ENCODE measurements around the gene CAMTA1. TPM values are rescaled to one million over a fixed set of nuclear protein-coding genes. Genes with fewer than 3 reads are reported as not detected.

The CAMTA1 gene
- total and polyA plus RNA-seq, 2 donors: 53.3 to 115 TPM

- Histone ChIP-seq H3K4me3 (ENCODE audit: low read depth, low read length) (no peak overlapping the region), H3K4me1 (ENCODE audit: insufficient read depth) (no peaks in the 10 kb centered on the region), H3K27ac (ENCODE audit: low read depth) (no peak overlapping the region), H3K36me3 (ENCODE audit: insufficient read depth) (no peaks in the 10 kb centered on the region)
- no peak for DNase-seq (ENCODE audit: extremely low spot score)
- 92% methylated on average over 14 of the region's 14 CpGs for WGBS
Measured at GRCh38 chr1:7505094-7505770, 720.0 kb downstream of the CAMTA1 start.

- WGBS: 83% methylated on average over 16 of the region's 16 CpGs
- H3K4me3 ChIP-seq (ENCODE audit: low read depth, low read length): no peak overlapping the region
- DNase-seq (ENCODE audit: extremely low spot score): no peak
- H3K27ac ChIP-seq (ENCODE audit: low read depth): no peak overlapping the region
- H3K4me1 ChIP-seq (ENCODE audit: insufficient read depth): no peaks in the 10 kb centered on the region
- H3K36me3 ChIP-seq (ENCODE audit: insufficient read depth): no peaks in the 10 kb centered on the region
Measured at GRCh38 chr1:7505771-7506453, 720.7 kb downstream of the CAMTA1 start.

- no peaks in the 10 kb centered on the region for H3K4me1 ChIP-seq (ENCODE audit: insufficient read depth)
- H3K4me3 ChIP-seq (ENCODE audit: low read depth, low read length): no peak overlapping the region
- no peaks in the 10 kb centered on the region for H3K36me3 ChIP-seq (ENCODE audit: insufficient read depth)
- no peak overlapping the region for H3K27ac ChIP-seq (ENCODE audit: low read depth)
- WGBS: 96% methylated on average over 10 of the region's 10 CpGs
- DNase-seq (ENCODE audit: extremely low spot score): no peak
Measured at GRCh38 chr1:7506454-7507284, 721.4 kb downstream of the CAMTA1 start.

GRCh38 chr1:7507285-7508019 lies 722.2 kb downstream of the CAMTA1 start:
- Histone ChIP-seq H3K27ac (ENCODE audit: low read depth) (no peak overlapping the region), H3K36me3 (ENCODE audit: insufficient read depth) (no peaks in the 10 kb centered on the region), H3K4me1 (ENCODE audit: insufficient read depth) (no peaks in the 10 kb centered on the region), H3K4me3 (ENCODE audit: low read depth, low read length) (no peak overlapping the region)
- DNase-seq (ENCODE audit: extremely low spot score): no peak
- WGBS: 86% methylated on average over 21 of the region's 21 CpGs

DNA sequence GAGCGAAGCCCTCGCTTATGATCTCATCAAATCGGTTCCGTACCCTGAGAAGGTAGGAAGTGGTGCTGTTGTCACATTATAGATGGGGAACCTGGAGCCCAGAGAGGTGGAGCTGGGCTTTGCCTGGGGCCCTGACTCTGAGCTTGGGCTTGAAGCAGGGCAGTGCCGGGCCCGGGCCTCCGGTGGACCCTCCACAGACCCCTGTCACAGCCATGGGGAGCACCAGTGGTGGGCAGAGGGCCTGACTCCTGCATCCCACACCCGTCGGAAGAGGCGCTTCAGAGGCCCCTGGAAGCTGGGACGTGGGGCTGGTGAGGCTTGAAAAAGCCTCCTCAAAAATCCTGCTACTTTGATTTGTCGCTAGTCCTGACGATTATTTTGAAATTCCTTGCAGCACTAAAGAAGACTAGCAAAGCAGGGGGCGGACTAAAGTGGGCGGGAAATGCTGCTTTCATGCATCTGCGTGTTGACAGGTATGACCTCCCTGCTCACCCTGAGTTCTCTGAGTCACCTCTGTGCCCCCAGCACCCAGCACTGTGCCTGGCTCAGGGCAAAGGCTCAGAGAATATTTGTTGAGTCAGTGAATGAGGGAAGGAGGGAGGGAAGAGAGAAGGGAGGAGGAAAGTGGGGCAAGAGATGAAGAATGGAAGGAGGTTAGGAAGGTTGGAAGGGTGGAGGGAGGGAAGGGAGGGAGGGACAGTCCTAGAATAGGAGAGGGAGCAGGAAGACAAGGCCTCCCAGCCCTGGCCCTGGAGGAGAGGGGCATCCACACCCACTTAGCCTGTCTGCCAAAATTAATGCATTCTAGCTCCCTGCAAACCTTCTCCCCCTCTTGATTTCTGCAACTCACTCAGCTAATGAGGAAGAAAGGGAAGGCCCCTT lies 723.0 kb downstream of the CAMTA1 start:
- WGBS: 89% methylated on average over 16 of the region's 16 CpGs
- H3K36me3 ChIP-seq (ENCODE audit: insufficient read depth): no peaks in the 10 kb centered on the region
- DNase-seq (ENCODE audit: extremely low spot score): no peak
- no peak overlapping the region for H3K27ac ChIP-seq (ENCODE audit: low read depth)
- H3K4me1 ChIP-seq (ENCODE audit: insufficient read depth): no peaks in the 10 kb centered on the region
- no peak overlapping the region for H3K4me3 ChIP-seq (ENCODE audit: low read depth, low read length)

GRCh38 chr1:7508934-7509519 lies 723.8 kb downstream of the CAMTA1 start:
- H3K27ac ChIP-seq (ENCODE audit: low read depth): no peak overlapping the region
- 29% methylated on average over 11 of the region's 11 CpGs for WGBS
- no peaks in the 10 kb centered on the region for H3K36me3 ChIP-seq (ENCODE audit: insufficient read depth)
- H3K4me1 ChIP-seq (ENCODE audit: insufficient read depth): no peaks in the 10 kb centered on the region
- no peak overlapping the region for H3K4me3 ChIP-seq (ENCODE audit: low read depth, low read length)
- DNase-seq (ENCODE audit: extremely low spot score): peak; percentile 33

DNA sequence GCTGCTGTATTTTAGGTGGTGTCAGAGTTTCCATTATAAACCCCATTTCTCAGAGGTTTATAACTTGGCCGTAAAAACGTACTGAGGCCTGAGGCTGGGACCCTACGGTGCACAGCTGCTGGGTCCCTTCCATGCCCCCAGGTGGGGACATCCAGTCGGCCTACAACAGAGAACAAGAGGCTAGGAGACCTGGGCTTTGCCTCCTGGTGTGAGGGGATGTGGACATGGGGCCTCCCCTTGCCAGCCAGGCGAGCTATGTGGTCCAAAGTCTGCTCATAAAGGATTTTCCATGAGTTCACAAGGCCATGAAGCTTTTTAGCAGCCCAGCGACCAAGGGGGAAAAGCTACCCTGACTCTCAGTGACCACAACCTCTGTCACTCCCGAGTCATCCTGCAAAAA lies 724.3 kb downstream of the CAMTA1 start:
- H3K27ac ChIP-seq (ENCODE audit: low read depth): no peak overlapping the region
- no peak overlapping the region for H3K4me3 ChIP-seq (ENCODE audit: low read depth, low read length)
- no peak for DNase-seq (ENCODE audit: extremely low spot score)
- H3K36me3 ChIP-seq (ENCODE audit: insufficient read depth): no peaks in the 10 kb centered on the region
- no peaks in the 10 kb centered on the region for H3K4me1 ChIP-seq (ENCODE audit: insufficient read depth)
- WGBS: 51% methylated on average over 7 of the region's 7 CpGs

- no peaks in the 10 kb centered on the region for H3K36me3 ChIP-seq (ENCODE audit: insufficient read depth)
- DNase-seq (ENCODE audit: extremely low spot score): no peak
- H3K4me3 ChIP-seq (ENCODE audit: low read depth, low read length): no peak overlapping the region
- 95% methylated on average over 7 of the region's 7 CpGs for WGBS
- H3K4me1 ChIP-seq (ENCODE audit: insufficient read depth): no peaks in the 10 kb centered on the region
- no peak overlapping the region for H3K27ac ChIP-seq (ENCODE audit: low read depth)
Measured at GRCh38 chr1:7510389-7510931, 725.2 kb downstream of the CAMTA1 start.

DNA sequence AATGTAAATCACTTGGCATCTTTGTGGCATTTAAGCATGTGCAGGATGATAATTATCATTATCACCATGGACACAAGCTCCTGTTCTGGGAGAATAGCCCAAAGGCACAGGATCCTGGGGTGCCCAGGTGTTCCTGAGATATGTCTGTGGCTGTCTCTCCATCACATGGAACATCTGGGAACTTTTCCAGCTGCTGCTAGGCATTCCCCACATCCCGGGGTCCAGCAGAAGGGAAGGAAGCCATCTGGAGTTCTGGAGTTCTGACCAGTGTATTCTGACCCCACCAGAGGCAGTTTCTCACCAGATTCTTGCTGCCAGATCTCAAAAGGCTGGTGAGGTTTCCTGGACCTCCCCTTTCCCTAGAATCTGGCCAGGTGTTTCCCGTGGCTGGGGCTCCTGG lies 726.1 kb downstream of the CAMTA1 start:
- no peaks in the 10 kb centered on the region for H3K4me1 ChIP-seq (ENCODE audit: insufficient read depth)
- no peak for DNase-seq (ENCODE audit: extremely low spot score)
- 42% methylated on average over 2 of the region's 2 CpGs for WGBS
- no peaks in the 10 kb centered on the region for H3K36me3 ChIP-seq (ENCODE audit: insufficient read depth)
- no peak overlapping the region for H3K4me3 ChIP-seq (ENCODE audit: low read depth, low read length)
- no peak overlapping the region for H3K27ac ChIP-seq (ENCODE audit: low read depth)

DNA sequence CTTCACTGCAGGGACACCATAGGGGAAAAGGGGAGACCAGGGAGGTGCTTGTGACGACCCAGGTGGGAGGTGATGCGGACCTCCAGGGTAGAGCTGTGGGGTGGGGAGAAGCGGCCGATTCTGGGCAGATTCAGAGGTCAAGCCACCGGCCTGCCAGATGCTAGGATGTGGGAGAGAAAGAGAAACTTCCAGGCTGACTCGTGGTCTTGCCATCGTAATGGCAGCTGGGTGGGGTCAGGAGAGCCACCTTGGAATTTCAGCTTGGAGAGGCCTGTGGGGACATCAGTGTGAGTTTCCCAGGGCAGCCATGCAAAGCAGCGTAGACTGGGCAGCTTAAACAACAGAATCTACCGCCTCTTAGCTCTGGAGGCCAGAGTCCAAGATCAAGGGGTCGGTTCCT lies 727.8 kb downstream of the CAMTA1 start:
- no peak for DNase-seq (ENCODE audit: extremely low spot score)
- no peaks in the 10 kb centered on the region for H3K4me1 ChIP-seq (ENCODE audit: insufficient read depth)
- 92% methylated on average over 10 of the region's 10 CpGs for WGBS
- H3K4me3 ChIP-seq (ENCODE audit: low read depth, low read length): no peak overlapping the region
- no peaks in the 10 kb centered on the region for H3K36me3 ChIP-seq (ENCODE audit: insufficient read depth)
- no peak overlapping the region for H3K27ac ChIP-seq (ENCODE audit: low read depth)

- WGBS: 84% methylated on average over 5 of the region's 5 CpGs
- Histone ChIP-seq H3K4me3 (ENCODE audit: low read depth, low read length) (no peak overlapping the region), H3K27ac (ENCODE audit: low read depth) (no peak overlapping the region), H3K36me3 (ENCODE audit: insufficient read depth) (no peaks in the 10 kb centered on the region), H3K4me1 (ENCODE audit: insufficient read depth) (no peaks in the 10 kb centered on the region)
- no peak for DNase-seq (ENCODE audit: extremely low spot score)
Measured at GRCh38 chr1:7515175-7515574, 729.9 kb downstream of the CAMTA1 start.

- Histone ChIP-seq H3K4me1 (ENCODE audit: insufficient read depth) (no peaks in the 10 kb centered on the region), H3K4me3 (ENCODE audit: low read depth, low read length) (no peak overlapping the region), H3K36me3 (ENCODE audit: insufficient read depth) (no peaks in the 10 kb centered on the region), H3K27ac (ENCODE audit: low read depth) (no peak overlapping the region)
- 88% methylated on average over 8 of the region's 8 CpGs for WGBS
- no peak for DNase-seq (ENCODE audit: extremely low spot score)
Measured at GRCh38 chr1:7515904-7516303, 730.6 kb downstream of the CAMTA1 start.
